Body of pancreas (tissue), 4 donors: Measurements from ENCODE around the gene THUMPD3.

Source experiments
- POLR2A ChIP-seq, 3 donors: fragments of 450-650 bp; IDR thresholded peaks; one replicate each; pipeline ENCODE4 v1.6.1; 2016; ENCODE audit warnings: antibody characterized with exemption in 3 of 3, mild to moderate bottlenecking in 2 of 3
- TF ChIP-seq, protein P1 (sequence below), 7 experiments: fragments of 450-650 bp in 4 of 7; fragments of 200-600 bp in 3 of 7; sonication (generic) in 3 of 7; IDR thresholded peaks; one replicate each; pipeline ENCODE4 v1.5.1; 2016 to 2019; ENCODE audit warnings: antibody characterized with exemption in 7 of 7

DNA sequence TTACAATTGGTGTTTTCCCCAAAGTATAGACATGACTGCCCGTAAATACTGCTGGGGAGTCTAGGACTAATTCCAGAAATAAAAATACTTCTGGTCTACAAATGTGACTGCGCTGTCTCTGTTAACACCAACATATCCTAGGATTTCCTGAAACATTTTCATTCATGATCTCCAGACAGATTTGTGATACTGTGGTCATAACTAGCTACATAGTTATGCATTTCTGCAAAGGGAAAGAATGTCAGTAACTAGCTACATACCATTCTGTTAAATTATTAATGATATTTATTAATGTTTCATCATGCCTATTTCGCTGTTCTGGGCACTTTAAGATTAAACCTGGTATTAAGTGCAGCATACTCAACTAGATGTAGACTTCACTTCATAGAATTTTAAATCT lies 67.9 kb downstream of the THUMPD3 start:
- no peak for TF ChIP-seq POLR2A (IDR thresholded peaks at IDR 0.05)
- TF ChIP-seq, protein P1, sequence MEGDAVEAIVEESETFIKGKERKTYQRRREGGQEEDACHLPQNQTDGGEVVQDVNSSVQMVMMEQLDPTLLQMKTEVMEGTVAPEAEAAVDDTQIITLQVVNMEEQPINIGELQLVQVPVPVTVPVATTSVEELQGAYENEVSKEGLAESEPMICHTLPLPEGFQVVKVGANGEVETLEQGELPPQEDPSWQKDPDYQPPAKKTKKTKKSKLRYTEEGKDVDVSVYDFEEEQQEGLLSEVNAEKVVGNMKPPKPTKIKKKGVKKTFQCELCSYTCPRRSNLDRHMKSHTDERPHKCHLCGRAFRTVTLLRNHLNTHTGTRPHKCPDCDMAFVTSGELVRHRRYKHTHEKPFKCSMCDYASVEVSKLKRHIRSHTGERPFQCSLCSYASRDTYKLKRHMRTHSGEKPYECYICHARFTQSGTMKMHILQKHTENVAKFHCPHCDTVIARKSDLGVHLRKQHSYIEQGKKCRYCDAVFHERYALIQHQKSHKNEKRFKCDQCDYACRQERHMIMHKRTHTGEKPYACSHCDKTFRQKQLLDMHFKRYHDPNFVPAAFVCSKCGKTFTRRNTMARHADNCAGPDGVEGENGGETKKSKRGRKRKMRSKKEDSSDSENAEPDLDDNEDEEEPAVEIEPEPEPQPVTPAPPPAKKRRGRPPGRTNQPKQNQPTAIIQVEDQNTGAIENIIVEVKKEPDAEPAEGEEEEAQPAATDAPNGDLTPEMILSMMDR (IDR thresholded peaks at IDR 0.05), result no peak
